ENCODE measurements around the gene ITPA. TPM values are rescaled to one million over a fixed set of nuclear protein-coding genes. Genes with fewer than 3 reads are reported as not detected.
A peak's percentile ranks its signal among the peaks of the same experiment; 100 is the strongest.
"Not testable (repeated sequence)": the region's sequence is repeated elsewhere in the genome, so short reads cannot be mapped to it uniquely, and the experiment has no call there.

The ITPA gene
- total RNA-seq, 2 donors from 2014 or later, result 29.9 to 77.4 TPM

GRCh38 chr20:3171391-3172125 is 37.7 kb upstream of the ITPA start:
- no peak overlapping the region for H3K27ac Mint-ChIP-seq
- DNase-seq (ENCODE audit: low spot score in 2 of 2), result peak in 1 of 2 donors; percentile 38
- no peaks in the 10 kb centered on the region for H3K36me3 Mint-ChIP-seq
- H3K9me3 Mint-ChIP-seq, result no peaks in the 10 kb centered on the region
- no peak for ATAC-seq

- Mint-ChIP-seq H3K36me3 (no peaks in the 10 kb centered on the region), H3K9me3 (no peaks in the 10 kb centered on the region), H3K27ac (peak overlapping the region in 1 of 2 donors; percentile 80)
- ATAC-seq (no peak), DNase-seq (ENCODE audit: low spot score in 2 of 2) (no peak)
Measured at GRCh38 chr20:3172126-3172932, 37.0 kb upstream of the ITPA start.

- no peaks in the 10 kb centered on the region for H3K36me3 Mint-ChIP-seq
- DNase-seq (ENCODE audit: low spot score in 2 of 2), result peak; percentile 70 to 75
- ATAC-seq, result peak; percentile 71 to 74
- H3K27ac Mint-ChIP-seq, result peak within 1 kb of the TSS in 1 of 2 donors; percentile 80
- H3K9me3 Mint-ChIP-seq, result no peaks in the 10 kb centered on the region
Measured at GRCh38 chr20:3172933-3173609, 36.2 kb upstream of the ITPA start, which contains the start of gene LZTS3. LZTS3 (minus strand) TSS chr20:3173549; CDS start chr20:3167163, 6,386 bp downstream.

- H3K9me3 Mint-ChIP-seq, result no peaks in the 10 kb centered on the region
- DNase-seq (ENCODE audit: low spot score in 2 of 2) (peak; percentile 81 to 97), ATAC-seq (peak; percentile 91 to 95)
- no peaks in the 10 kb centered on the region for H3K36me3 Mint-ChIP-seq
- no peak overlapping the region for H3K27ac Mint-ChIP-seq
Measured at GRCh38 chr20:3173610-3174441, 35.5 kb upstream of the ITPA start.

GRCh38 chr20:3174442-3175261 is 34.6 kb upstream of the ITPA start:
- Mint-ChIP-seq H3K9me3 (no peaks in the 10 kb centered on the region), H3K36me3 (no peaks in the 10 kb centered on the region), H3K27ac (no peak overlapping the region)
- ATAC-seq, result no peak
- no peak for DNase-seq (ENCODE audit: low spot score in 2 of 2)

- ATAC-seq (no peak), DNase-seq (ENCODE audit: low spot score in 2 of 2) (no peak)
- Mint-ChIP-seq H3K36me3 (no peaks in the 10 kb centered on the region), H3K9me3 (no peaks in the 10 kb centered on the region), H3K27ac (no peak overlapping the region)
Measured at GRCh38 chr20:3175270-3175669, 34.0 kb upstream of the ITPA start.

- Mint-ChIP-seq H3K9me3 (no peaks in the 10 kb centered on the region), H3K27ac (peak overlapping the region in 1 of 2 donors; percentile 37), H3K36me3 (no peaks in the 10 kb centered on the region)
- DNase-seq (ENCODE audit: low spot score in 2 of 2) (no peak), ATAC-seq (no peak)
Measured at GRCh38 chr20:3177746-3178485, 31.4 kb upstream of the ITPA start.

- ATAC-seq (no peak), DNase-seq (ENCODE audit: low spot score in 2 of 2) (no peak)
- Mint-ChIP-seq H3K9me3 (no peaks in the 10 kb centered on the region), H3K36me3 (no peaks in the 10 kb centered on the region), H3K27ac (no peak overlapping the region)
Measured at GRCh38 chr20:3180319-3180718, 29.0 kb upstream of the ITPA start.

- H3K9me3 Mint-ChIP-seq, result no peaks in the 10 kb centered on the region
- H3K27ac Mint-ChIP-seq, result no peak overlapping the region
- H3K36me3 Mint-ChIP-seq, result no peaks in the 10 kb centered on the region
- ATAC-seq (no peak), DNase-seq (ENCODE audit: low spot score in 2 of 2) (no peak)
Measured at GRCh38 chr20:3181270-3181669, 28.0 kb upstream of the ITPA start.

GRCh38 chr20:3182429-3182828 is 26.9 kb upstream of the ITPA start:
- not testable (repeated sequence) for ATAC-seq; H3K36me3 Mint-ChIP-seq; H3K27ac Mint-ChIP-seq; H3K9me3 Mint-ChIP-seq; DNase-seq (ENCODE audit: low spot score in 2 of 2)

GRCh38 chr20:3183896-3184612 is 25.2 kb upstream of the ITPA start:
- Mint-ChIP-seq H3K9me3 (no peaks in the 10 kb centered on the region), H3K27ac (peak overlapping the region in 1 of 2 donors; percentile 22), H3K36me3 (no peaks in the 10 kb centered on the region)
- ATAC-seq, result no peak
- no peak for DNase-seq (ENCODE audit: low spot score in 2 of 2)

- not testable (repeated sequence) for H3K27ac Mint-ChIP-seq; H3K9me3 Mint-ChIP-seq; H3K36me3 Mint-ChIP-seq; ATAC-seq; DNase-seq (ENCODE audit: low spot score in 2 of 2)
Measured at GRCh38 chr20:3187861-3188260, 21.4 kb upstream of the ITPA start.

GRCh38 chr20:3188823-3189413 is 20.4 kb upstream of the ITPA start:
- Mint-ChIP-seq H3K27ac (peak overlapping the region; percentile 8 to 89), H3K36me3 (peaks cover 0 to 6% of the 10 kb centered on the region in 2 donors)
- ATAC-seq, result peak in 1 of 2 donors; percentile 34

GRCh38 chr20:3189561-3190131 is 19.7 kb upstream of the ITPA start:
- H3K36me3 Mint-ChIP-seq, result peaks cover 0 to 6% of the 10 kb centered on the region in 2 donors
- peak overlapping the region; percentile 35 to 89 for H3K27ac Mint-ChIP-seq
- H3K9me3 Mint-ChIP-seq, result no peaks in the 10 kb centered on the region
- DNase-seq (ENCODE audit: low spot score in 2 of 2) (no peak), ATAC-seq (peak in 1 of 2 donors; percentile 17)

More at GRCh38 chr20:3188823-3189413, 20.4 kb upstream of the ITPA start:
- no peaks in the 10 kb centered on the region for H3K9me3 Mint-ChIP-seq
- DNase-seq (ENCODE audit: low spot score in 2 of 2), result no peak
